ENCODE data around the gene LTB4R.
A peak's percentile ranks its signal among the peaks of the same experiment; 100 is the strongest.

The LTB4R gene

DNA sequence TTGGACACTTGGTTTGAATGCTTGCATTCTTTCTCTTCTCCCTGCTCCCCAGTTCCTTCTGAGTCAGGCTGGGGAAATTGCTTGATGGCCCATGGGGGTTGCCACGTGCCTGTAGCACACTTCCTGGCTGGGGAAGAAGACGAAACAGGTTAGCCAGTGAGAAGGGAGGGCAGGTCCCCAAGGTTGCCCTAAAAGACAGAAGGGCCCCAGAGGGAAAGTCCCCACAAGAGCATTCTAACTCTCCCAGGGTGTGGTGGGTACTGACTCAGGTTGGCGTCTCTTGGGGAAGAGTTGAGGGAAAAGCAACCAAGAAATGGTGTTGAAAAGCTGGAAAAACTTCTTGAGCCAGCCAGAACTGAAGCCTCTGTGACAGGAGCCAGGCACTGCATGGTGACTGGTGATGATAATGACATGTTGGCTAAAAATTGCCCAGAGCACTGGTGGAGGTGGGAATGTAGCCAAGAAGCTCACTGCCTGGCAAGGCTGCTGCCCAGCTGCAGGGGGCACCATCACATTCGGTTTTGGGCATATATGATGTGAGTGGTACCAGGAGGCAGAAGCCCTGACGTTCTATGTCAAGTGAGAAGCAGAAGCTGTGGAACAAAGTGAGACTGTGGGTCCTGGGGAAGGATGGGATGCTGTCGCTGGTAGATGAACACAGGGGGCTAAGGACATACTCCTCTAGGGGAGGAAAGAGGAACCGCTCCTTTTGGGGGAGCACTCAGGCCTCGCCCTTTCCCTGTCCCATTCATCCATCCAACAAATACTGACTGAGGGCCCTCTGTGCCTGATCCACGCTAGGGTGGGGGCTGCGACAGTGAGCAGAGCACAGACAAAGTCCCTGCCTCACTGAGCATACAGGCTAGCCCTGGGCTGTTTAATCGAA is 31.8 kb upstream of the LTB4R start:
- no peak for DNase-seq

DNA sequence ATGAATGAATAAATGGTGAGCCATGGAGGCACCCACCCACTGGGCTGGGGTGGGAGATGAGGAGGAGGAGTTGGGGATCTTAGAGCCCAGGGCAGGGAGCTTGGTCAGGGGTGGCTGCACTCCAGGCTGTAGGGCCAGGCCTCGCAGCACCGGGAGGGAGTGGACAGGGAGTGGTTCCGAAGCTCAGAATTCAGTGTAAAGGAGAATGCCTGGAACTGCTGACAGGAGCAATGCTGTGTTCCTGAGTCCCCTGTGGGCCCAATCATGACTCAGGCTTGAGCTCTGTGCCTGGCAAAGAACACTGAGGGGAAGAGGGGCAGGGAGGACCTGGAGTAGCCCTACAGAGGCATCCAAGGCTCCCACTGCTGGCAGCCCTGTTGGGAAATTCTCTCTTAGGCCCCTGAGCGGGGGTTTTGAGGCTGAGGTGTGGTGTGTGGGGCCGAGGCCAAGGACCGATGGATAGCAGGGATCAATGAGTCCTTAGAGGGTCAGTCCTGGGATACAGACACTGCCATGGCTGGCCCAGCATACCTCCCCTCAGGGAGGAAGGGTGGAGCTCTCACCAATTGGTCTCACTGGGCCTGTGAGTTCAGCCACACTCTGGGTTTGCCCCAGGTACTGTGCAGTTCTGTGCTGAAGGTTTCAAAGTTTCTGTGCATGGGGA is 30.4 kb upstream of the LTB4R start:
- no peak for DNase-seq

DNA sequence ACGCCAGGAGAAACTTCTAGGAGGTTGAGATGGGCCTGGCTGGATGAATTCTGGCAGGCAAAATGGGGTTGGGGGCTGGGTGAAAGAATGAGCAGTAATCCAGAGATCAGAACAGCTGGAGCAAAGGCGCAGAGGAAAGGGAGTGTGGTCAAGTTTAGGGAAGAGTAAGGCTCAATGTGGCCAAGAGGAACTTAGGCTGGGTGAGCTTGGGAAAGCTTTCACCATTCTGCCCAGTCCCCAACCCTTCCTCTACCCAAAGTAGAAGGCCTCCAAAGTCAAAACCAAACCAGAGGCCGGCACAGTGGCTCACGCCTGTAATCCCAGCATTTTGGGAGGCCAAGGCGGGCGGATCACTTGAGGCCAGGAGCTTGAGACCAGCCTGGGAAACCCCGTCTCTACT is 29.7 kb upstream of the LTB4R start:
- DNase-seq, result no peak

DNA sequence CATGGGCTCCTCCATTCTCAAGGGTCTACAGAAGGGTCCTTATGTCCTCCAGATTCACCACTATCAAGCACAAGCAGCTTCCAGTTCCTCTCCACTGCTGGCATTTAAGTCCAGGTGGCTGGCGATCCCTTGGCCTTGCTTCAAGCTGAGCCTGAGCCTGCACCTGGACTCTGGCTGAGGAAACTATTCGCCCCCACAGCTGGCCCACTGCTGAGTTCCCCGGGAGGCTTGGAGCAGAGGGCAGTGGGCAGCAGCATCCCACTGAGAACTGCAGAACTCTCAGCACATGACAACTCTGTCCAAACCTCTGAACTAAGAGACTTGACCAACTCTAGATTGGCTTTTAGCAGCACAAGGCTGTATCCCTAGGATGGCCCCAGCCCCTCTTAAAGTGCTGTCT is 28.6 kb upstream of the LTB4R start:
- no peak for DNase-seq

DNA sequence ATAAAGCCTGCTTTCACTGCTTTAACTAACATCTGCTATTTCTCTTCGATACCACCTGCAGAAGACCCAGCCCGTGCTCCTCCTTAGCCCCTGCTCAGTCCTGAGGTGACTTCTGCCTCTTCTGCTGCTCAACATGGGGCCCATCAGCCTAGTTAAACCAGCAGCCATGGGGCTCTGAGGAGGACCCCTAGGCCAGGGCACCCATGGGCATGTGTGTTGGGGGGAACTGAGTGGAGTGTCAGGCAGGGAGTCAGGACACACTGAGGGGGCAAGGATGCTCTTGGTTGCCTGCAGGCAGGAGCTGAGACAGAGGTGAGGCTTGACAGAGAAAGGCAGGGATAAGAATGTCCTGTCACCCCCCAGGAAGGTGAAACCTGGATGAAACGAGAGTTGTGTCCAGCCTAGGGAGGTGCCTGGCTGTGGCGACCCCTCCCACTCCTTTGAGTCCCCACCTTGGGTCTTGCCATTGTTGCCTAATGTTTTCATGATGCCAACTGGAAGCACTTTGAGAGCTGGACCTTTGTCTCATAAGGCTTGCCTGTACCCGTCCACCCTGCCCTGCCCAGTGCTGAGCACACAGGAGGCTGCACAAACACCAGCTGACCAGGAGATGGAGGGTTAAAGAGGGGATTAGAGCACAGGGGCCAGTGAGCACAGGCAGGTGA is 27.4 kb upstream of the LTB4R start:
- no peak for DNase-seq

DNA sequence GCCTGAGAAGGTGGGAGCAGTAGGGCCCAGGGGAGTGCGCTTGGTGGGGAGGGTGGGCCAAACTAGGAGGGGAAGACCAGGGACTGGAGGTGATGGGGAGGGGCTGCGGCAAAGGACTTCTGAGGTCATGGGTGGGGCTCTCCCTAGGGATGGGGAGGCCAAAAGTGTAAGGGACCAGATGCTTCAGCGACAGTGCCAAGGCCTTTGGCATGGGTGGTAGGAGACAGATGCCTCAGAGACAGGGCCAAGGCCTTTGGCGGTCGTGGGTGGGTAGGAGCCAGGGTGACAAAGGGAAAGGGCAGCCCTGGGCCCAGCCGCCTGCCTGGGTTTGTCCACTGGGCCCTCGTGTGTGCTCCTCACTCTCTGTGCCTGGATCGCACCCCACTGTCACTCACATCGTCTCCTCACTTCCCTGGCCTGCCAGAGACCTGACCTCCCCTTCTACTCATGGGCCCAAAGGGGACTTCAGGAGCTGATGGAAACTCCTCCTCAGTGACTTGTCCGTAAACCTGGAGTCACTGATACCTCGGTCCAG is 26.7 kb upstream of the LTB4R start:
- no peak for DNase-seq

DNA sequence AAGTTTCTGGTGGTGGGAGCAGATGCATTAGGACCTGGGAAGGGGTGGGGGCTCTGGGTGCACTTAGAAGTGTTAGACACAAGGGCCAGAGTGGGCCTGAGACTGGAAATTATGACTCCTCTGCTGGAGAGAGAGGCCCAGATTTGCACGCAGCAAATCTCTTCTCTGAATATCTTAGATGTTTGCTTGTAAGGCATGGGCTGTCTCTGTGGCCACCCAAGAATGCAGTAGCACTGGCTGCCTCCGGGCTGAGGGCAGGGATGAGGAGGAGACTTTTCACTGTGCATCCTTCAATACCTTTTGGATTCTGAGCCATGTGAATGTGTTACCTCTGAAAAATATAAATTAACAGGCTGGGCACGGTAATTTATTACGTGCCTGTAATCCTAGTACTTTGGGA is 26.0 kb upstream of the LTB4R start:
- DNase-seq, result no peak

DNA sequence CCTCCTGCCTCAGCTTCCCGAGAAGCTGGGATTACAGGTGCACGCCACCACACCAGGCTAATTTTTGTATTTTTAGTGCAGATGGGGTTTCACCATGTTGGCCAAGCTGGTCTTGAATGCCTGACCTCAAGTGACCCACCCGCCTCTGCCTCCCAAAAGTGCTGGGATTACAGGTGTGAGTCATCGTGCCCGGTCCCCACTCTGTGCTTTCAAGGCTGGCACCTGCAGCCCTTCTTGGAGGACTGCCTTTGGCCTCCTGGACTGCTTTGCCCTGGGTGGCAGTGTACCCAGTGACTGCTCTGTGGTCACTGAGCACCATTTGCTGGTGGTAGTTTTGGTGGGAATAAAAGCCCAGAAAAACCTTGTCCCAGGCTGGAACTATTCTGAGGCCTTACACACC is 24.3 kb upstream of the LTB4R start:
- no peak for DNase-seq

DNA sequence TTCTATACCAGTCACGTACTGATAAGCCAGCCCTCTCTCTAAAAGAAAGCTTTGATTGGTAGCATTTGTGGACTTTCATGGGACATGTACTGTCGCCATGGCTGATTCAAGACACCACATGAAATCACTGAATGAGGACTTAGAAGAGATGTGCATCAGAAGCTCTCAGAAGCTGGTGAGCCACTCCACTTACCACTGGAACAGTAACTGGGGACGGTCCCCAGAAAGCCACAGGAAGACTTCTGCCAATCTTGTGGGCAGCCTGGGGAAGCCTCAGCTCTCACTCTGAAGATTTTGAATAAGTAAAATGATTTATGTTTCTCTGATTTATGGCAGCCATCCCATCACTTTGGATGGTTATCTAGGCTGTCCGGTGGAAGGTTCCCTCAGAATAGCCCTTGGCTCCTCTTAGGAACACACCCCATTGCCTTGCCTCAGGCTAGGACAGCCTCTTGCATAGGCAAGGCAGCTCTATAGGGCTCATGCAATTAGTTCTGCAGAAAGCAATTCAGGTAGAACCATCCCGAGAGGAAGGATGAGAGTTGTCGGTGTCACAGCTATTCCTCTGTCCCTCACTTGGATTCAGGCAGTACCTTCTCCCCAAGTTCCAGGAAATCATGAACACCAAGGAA is 21.5 kb upstream of the LTB4R start:
- DNase-seq, result no peak

DNA sequence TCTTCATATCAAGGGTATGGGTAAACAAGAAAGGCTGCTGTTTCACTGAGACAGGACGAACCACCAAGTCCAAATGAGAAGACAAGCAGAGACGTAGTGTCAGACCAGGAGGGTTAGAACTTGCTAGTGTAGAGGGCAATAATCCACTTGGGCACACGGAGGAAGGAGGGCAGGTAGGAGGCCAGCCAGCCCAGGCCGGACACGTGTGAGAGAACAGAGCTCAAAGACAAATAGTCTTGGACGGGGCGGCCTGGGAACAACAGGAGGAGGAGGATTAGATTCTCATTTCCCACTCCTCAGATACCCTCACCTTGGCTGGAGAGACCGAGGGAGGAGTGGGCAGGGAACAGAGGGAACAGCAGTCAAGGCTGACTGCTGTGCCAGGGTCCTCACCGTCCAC is 20.6 kb upstream of the LTB4R start:
- DNase-seq, result no peak

DNA sequence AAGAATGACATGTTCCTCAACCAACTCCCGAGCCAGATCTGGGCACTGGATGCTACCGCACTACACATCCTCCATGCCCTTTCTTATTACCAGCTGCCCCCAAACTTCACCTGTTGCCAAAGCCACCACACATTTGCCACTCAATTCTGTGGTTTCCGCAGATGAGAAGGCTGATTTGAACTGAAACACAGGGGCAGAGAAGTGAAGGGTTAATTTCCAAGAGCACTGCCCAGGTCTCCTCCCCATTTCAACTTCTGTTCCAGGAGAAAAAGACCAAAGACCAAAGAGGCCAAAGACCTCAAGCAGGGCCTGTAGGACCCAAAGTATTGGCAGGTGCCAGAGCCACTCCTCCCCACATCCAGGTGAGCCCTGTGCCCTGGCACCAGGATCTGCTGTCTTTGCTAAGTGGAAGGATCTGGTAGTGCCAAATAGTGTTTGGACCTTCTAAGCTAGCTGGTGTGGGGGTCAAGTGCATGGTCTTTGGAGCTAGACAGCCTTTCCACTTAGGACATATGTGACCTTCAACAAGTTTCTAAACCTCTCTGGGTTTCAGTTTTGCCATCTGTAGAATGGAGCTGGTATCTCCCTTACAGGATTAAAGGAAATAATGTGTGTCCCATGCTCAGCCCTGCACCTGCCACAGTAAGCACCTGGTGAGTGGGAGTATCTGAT is 19.7 kb upstream of the LTB4R start:
- no peak for DNase-seq

DNA sequence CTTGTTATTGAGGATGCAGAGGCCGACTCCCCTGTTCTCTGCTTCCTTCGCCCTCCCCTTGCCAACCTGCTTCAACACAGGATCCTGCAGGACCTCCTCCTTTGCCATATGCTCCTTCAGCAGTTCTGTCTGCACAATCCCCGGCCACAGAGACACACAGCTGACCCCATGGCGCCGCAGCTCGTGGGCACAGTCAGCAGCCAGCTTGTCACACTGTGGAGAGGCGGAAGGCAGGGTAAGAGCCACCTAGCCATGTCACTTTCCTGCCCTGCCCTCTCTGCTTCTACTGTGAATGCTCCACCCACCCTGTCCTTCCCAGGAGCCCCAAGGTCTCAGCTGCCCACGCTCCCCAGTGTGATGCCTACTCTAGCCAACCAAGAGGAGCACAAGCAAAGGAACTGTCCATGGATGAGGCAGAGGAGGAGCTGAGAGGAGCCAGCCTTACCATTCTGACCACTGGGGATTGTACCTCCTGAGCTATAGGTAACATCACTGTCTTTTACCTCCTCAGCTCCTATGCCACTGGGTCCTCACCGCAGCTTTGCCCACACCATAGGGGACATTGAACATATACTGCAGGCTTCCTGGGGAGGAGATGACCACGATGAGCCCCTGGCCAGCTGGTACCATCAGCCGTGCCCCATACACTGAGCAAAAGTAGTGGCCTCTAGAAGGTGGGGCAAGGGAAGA is 19.0 kb upstream of the LTB4R start:
- no peak for DNase-seq

DNA sequence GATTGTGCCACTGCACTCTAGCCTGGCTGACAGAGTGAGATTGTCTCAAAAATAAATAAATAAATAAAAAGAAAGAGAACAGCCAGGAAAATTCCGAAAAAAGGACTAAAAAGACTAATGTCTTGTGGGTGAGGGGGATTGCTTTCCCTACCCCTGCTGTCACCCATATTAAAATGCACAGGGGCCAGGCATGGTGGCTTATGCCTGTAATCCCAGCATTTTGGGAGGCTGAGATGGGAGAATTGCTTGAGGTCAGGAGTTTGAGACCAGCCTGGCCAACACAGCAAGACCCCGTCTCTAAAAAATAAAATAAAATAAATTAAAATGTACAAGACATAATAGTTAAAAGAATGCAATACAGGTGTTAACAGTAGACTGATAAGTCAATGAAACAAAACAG is 17.8 kb upstream of the LTB4R start:
- no peak for DNase-seq

DNA sequence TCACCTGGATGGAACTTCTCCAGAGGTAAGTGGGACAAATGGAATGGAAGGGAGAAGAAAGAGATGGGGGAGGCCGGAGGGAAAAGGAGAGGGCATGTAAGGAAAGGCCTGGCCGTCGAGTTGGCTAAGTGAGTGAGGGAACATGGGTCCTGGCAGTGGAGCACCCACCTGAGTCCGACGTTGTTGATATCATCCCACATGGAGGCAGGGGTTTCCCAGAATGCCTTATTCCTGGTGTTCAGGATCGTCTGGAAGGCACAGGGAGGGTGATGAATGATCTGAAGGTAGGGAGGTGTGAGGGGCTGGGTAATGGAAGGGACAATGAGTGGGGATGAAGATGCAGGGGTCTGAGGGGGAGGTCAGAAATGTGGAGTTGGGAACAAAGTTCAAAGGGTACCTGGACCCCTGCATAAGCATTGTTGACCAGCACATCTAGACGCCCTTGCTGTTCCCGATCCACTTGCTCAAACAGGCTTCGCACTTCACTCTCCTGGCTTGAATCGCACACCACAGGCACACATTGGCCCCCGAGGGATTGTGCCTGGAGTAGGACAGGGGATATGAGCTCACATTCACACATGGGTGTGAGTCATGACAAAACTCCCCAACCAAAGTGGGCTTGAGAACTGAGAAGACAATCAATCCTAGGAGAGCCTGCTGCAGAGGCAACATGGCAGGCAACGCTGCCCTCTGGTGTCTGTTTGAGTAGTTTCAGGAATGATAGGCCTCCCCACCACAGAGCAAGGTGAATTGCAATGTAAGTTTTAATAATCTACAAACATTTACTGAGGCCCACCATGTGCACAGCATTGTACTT is 14.8 kb upstream of the LTB4R start:
- DNase-seq, result peak; percentile 28

DNA sequence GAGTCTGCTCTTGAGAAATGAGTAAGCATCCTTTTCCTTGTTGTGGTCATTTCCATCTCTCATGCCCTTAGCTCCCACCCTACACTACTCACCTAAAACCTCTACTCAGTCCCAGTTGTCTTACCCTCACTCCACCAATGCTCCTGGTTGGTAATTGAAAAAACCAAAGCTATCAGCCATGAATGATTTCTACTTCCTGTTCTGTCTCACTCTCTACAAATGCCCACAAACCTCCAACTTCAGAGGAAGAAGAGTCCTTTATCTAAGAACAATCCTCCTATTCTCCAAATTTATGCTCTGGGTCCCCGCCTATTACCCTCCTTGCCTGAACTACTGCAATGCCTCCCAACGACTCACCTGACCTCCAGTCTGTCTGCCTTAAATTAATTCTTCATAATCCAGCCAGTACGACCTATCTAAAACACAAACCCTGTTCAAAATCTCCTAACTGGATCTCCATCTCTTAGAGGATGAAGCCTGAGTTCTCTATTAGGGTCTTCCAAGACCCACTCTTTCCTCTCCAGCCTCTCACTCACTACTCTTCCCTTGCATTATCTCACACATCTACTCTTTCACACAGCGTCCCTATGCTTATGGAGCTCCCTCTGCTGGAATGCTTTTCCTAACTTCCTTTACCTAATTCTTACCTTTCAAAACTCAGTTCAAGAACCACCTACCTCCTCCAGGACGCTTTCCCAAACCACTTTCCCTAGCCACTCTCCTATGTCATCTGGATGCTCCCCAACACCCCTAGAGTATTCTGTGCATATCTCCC is 13.9 kb upstream of the LTB4R start:
- no peak for DNase-seq

DNA sequence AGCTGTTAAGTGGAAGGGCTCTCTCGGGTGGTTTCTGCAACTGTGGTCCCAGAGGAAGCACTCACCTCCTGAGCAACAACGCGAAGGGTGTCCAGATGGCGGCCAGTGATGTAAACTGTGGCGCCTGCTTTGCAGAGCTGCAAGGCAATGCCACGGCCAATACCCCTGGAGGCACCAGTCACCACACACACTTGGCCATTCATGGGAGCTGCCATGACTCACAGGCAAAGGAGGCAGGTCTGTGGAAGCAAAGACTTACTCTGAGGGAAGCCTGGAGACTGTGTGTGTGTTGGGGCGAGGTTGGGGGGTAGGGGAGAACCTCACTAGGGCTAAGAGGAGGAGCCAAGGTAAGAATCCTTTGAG is 12.4 kb upstream of the LTB4R start:
- DNase-seq, result no peak

DNA sequence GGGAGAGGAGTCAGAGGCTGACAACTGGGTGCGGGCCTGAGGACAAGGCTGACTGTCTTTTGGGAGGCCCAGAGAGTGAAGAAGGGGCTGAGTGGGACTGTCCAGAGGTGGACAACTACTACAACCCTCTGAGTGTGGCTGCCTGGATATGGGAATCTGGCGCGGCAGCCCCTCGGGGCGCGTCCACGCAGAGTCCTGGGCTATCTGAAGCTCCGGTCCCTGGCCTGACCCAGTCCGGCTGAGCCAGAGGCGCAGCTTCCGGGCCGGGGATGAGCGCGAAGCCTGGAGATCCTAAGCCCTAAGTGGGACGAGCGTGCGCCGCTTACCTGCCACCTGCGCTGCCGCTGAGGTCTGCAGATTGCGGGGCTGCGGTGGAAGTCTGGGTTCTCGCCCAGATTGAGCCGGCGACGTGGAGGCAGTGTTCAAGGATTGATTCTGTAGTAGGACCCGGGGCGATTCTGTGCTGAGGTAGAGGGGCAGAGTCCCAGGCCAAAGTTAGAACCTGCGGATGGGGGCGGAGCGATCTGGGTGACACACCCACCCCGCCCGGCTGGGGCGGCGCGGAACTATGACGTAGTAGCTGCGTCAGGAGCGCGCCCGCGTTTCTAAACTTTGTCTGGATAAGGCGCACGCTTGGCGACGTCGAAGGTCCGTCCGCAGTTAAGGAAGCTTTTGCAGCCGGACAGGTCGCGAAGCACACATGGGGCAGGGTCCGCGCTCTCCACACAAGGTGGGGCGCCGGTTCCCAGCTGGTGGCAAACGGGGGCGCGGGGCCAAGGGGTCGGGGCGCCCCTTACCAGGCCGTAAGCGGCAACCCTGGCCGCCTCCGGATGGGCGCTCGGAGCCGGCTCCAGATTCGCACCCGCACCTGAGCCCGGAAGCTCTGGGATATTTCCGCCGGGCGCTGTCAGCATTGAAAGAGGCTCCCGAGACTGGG is 11.8 kb upstream of the LTB4R start, which contains the start of the genes DHRS1 and NOP9:
DHRS1 (minus strand) TSS at position 526 of the 937 bp plus-strand sequence. CDS start 674 bp downstream, outside the sequence.
NOP9 (plus strand) TSS at position 596 of the 937 bp plus-strand sequence; CDS start at position 701, 105 bp downstream.
- peak; percentile 56 for DNase-seq

DNA sequence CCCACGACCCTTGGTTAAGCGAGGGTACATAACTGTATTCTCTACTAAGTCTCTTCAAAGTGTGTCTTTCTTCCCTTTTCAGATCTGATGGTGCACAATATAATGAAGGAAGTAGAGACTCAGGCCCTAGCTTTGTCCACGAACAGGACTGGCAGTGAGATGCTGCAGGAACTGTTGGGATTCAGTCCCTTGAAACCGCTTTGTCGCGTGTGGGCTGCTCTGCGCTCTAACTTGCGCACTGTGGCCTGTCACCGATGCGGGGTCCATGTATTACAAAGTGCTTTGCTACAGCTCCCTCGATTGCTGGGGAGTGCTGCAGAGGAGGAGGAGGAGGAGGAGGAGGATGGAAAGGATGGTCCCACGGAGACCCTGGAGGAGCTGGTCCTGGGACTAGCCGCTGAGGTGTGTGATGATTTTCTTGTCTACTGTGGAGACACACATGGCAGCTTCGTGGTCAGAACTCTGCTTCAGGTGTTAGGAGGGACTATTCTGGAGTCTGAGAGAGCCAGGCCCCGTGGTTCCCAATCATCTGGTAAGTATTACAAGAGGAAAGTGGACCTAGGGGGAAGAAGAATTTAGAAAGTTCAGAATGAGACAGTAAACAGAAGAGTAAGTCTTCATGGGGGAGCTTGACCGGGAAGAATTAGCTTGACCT is 10.8 kb upstream of the LTB4R start:
- DNase-seq, result no peak
